Measurements from ENCODE around the gene STUB1. TPM values are rescaled to one million over a fixed set of nuclear protein-coding genes. Genes with fewer than 3 reads are reported as not detected.

STUB1 gene
- total and polyA plus RNA-seq, 2 experiments from 2014 or later, result 91.7 to 108 TPM

GRCh38 chr16:670485-671352 is 9.5 kb upstream of the STUB1 start:
- Histone ChIP-seq H3K4me2 (no peak overlapping the region), H4K20me1 (replicated peaks; ENCODE audit: insufficient read depth) (peaks cover 3% of the 10 kb centered on the region), H3K79me2 (replicated peaks; ENCODE audit: insufficient read depth) (peaks cover 16% of the 10 kb centered on the region), H3F3A (replicated peaks; ENCODE audit: low read depth) (peaks cover 19% of the 10 kb centered on the region; the same call in 1 of the 2 replicates), H3K27ac (ENCODE audit: low read depth) (no peak overlapping the region), H3K36me3 (ENCODE audit: insufficient read depth) (peaks cover 11% of the 10 kb centered on the region; the same call in 1 of the 2 replicates), H3K9me2 (ENCODE audit: insufficient read depth) (no peaks in the 10 kb centered on the region), H2AFZ (no peak overlapping the region), H3K4me1 (ENCODE audit: insufficient read depth) (no peaks in the 10 kb centered on the region), H3K27me3 (ENCODE audit: insufficient read depth) (no peaks in the 10 kb centered on the region), H3K4me3 (no peak overlapping the region)
- DNase-seq (ENCODE audit: low spot score) (no peak), ATAC-seq (no peak)
- H3K27ac Mint-ChIP-seq, result no peak overlapping the region
- H3K36me3 Mint-ChIP-seq (ENCODE audit: low read depth), result peaks cover 21% of the 10 kb centered on the region
- no peaks in the 10 kb centered on the region; the same call in 2 of the 3 replicates for H3K9me3 Mint-ChIP-seq
- TF ChIP-seq POLR2AphosphoS5 (IDR thresholded peaks at IDR 0.05; ENCODE audit: low read depth) (no peak), JUNB (IDR thresholded peaks at IDR 0.05; ENCODE audit: unreplicated experiment) (no peak), EZH2phosphoT487 (IDR thresholded peaks at IDR 0.05; ENCODE audit: unreplicated experiment) (no peak), CREB1 (CRISPR knock-in tag; IDR thresholded peaks at IDR 0.05; ENCODE audit: low read depth) (no peak), ETS1 (IDR thresholded peaks at IDR 0.05) (no peak), REST (IDR thresholded peaks at IDR 0.05; ENCODE audit: unreplicated experiment) (no peak), EZH2 (IDR thresholded peaks at IDR 0.05; ENCODE audit: low read depth, unreplicated experiment) (no peak), STAT1 (IDR thresholded peaks at IDR 0.05; ENCODE audit: unreplicated experiment) (no peak)
- TF ChIP-seq, protein P1, sequence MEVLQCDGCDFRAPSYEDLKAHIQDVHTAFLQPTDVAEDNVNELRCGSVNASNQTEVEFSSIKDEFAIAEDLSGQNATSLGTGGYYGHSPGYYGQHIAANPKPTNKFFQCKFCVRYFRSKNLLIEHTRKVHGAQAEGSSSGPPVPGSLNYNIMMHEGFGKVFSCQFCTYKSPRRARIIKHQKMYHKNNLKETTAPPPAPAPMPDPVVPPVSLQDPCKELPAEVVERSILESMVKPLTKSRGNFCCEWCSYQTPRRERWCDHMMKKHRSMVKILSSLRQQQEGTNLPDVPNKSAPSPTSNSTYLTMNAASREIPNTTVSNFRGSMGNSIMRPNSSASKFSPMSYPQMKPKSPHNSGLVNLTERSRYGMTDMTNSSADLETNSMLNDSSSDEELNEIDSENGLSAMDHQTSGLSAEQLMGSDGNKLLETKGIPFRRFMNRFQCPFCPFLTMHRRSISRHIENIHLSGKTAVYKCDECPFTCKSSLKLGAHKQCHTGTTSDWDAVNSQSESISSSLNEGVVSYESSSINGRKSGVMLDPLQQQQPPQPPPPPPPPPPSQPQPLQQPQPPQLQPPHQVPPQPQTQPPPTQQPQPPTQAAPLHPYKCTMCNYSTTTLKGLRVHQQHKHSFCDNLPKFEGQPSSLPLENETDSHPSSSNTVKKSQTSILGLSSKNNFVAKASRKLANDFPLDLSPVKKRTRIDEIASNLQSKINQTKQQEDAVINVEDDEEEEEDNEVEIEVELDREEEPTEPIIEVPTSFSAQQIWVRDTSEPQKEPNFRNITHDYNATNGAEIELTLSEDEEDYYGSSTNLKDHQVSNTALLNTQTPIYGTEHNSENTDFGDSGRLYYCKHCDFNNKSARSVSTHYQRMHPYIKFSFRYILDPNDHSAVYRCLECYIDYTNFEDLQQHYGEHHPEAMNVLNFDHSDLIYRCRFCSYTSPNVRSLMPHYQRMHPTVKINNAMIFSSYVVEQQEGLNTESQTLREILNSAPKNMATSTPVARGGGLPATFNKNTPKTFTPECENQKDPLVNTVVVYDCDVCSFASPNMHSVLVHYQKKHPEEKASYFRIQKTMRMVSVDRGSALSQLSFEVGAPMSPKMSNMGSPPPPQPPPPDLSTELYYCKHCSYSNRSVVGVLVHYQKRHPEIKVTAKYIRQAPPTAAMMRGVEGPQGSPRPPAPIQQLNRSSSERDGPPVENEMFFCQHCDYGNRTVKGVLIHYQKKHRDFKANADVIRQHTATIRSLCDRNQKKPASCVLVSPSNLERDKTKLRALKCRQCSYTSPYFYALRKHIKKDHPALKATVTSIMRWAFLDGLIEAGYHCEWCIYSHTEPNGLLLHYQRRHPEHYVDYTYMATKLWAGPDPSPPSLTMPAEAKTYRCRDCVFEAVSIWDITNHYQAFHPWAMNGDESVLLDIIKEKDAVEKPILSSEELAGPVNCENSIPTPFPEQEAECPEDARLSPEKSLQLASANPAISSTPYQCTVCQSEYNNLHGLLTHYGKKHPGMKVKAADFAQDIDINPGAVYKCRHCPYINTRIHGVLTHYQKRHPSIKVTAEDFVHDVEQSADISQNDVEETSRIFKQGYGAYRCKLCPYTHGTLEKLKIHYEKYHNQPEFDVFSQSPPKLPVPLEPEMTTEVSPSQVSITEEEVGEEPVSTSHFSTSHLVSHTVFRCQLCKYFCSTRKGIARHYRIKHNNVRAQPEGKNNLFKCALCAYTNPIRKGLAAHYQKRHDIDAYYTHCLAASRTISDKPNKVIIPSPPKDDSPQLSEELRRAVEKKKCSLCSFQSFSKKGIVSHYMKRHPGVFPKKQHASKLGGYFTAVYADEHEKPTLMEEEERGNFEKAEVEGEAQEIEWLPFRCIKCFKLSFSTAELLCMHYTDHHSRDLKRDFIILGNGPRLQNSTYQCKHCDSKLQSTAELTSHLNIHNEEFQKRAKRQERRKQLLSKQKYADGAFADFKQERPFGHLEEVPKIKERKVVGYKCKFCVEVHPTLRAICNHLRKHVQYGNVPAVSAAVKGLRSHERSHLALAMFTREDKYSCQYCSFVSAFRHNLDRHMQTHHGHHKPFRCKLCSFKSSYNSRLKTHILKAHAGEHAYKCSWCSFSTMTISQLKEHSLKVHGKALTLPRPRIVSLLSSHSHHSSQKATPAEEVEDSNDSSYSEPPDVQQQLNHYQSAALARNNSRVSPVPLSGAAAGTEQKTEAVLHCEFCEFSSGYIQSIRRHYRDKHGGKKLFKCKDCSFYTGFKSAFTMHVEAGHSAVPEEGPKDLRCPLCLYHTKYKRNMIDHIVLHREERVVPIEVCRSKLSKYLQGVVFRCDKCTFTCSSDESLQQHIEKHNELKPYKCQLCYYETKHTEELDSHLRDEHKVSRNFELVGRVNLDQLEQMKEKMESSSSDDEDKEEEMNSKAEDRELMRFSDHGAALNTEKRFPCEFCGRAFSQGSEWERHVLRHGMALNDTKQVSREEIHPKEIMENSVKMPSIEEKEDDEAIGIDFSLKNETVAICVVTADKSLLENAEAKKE (CRISPR knock-in tag; IDR thresholded peaks at IDR 0.05), result no peak
- TF ChIP-seq, protein P2, sequence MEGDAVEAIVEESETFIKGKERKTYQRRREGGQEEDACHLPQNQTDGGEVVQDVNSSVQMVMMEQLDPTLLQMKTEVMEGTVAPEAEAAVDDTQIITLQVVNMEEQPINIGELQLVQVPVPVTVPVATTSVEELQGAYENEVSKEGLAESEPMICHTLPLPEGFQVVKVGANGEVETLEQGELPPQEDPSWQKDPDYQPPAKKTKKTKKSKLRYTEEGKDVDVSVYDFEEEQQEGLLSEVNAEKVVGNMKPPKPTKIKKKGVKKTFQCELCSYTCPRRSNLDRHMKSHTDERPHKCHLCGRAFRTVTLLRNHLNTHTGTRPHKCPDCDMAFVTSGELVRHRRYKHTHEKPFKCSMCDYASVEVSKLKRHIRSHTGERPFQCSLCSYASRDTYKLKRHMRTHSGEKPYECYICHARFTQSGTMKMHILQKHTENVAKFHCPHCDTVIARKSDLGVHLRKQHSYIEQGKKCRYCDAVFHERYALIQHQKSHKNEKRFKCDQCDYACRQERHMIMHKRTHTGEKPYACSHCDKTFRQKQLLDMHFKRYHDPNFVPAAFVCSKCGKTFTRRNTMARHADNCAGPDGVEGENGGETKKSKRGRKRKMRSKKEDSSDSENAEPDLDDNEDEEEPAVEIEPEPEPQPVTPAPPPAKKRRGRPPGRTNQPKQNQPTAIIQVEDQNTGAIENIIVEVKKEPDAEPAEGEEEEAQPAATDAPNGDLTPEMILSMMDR (conservative IDR thresholded peaks at IDR 0.05; ENCODE audit: low read depth in 2 of 2), result no peak
- H3K27me3 Mint-ChIP-seq (ENCODE audit: insufficient read depth, low read depth, poor library complexity), result peaks cover 6% of the 10 kb centered on the region
- peaks cover 6% of the 10 kb centered on the region; the same call in 1 of the 3 replicates for H3K4me1 Mint-ChIP-seq
- peak overlapping the region; percentile 38; the same call in 1 of the 3 replicates for H3K4me3 Mint-ChIP-seq

Measured in GM23338 (cell line).